Astrocyte of the spinal cord (primary cell): ENCODE results near the gene MTA1.

Experiments
- DNase-seq: peaks from one replicate; pipeline ENCODE4 v3.0.0; 2011; ENCODE audit warnings: low read depth, low spot score
- H3K4me3 ChIP-seq: 2 replicates; pipeline ENCODE4 v1.5.1; 2011; ENCODE audit warnings: low read depth, mild to moderate bottlenecking, low read length, moderate library complexity
- CTCF ChIP-seq: IDR thresholded peaks from 2 replicates; pipeline ENCODE4 v1.5.1; 2012; ENCODE audit warnings: low read depth, mild to moderate bottlenecking, low read length, inconsistent platforms
- in situ Hi-C: cut with HindIII; loops from 2 replicates; pipeline ENCODE4 v1.10.0; 2017; ENCODE audit warnings: low sequenced_read_pairs

Gene MTA1

DNA sequence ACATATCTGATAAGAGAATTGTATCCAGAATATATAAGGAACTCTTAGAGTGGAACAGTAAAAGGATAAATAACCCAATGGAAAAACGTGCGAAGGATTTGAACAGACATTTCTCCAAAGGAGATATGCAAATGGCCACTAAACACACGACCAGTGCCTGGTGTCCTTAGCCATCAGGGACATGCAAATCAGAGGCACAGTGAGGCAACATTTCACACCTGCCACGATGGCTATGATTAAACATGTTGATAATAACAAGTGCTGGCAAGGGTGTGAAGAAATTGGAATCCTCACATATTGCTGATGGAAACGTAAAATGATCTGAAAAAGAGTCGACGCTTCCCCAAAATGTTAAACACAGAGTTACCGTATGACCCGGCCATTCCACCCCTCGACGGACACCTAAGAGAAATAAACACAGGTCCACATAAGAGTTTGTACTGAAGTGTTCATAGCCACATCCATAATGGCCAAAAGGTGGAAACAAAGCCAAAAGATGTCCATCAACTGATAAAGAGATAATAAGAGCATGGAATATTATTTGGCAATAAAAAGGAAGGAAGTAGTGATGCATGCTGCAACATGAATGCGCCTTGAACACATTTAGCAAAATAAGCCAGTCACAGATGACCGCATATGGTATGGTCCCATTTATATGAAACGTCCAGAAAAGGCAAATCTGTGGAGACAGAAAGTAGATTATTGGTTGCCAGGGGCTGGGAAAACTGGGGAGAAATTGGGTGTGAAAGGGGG, 100.5 kb downstream of the MTA1 start:
- in situ Hi-C loops = no loop called here
- no peak for TF ChIP-seq CTCF
- H3K4me3 ChIP-seq = no peak overlapping the region
- DNase-seq = no peak
